HCT116 (cell line): ENCODE measurements around the gene SIK3. TPM values are rescaled to one million over a fixed set of nuclear protein-coding genes. Genes with fewer than 3 reads are reported as not detected.

Experiments used
- ATAC-seq: fragments of 200-7000 bp; cut with Tn5 transposase; 2 replicates; pipeline ENCODE4 v1.9.1; 2020; ENCODE audit warnings: mild to moderate bottlenecking, moderate library complexity
- BruUV-seq: library from RNA; stranded (reverse); fragments of 400-500 nt; replicated peaks from 2 replicates; lab custom pipeline; 2021; lab: Mats Ljungman, UMichigan
- CTCF ChIA-PET: fragments of 300-600 bp; sonication (Branson Sonifier 250); formaldehyde crosslinking; loops from one replicate; lab custom pipeline; 2021; ENCODE audit warnings: antibody characterized with exemption; lab: Charles Lee
- POLR2A ChIA-PET: fragments of 300-600, 350-600 bp; sonication (Branson Sonifier 250); formaldehyde crosslinking; loops from one replicate; lab custom pipeline; 2021; ENCODE audit warnings: antibody characterized with exemption; lab: Charles Lee
- RAD21 ChIA-PET, 2 experiments: fragments of 300-600 bp; sonication (Branson Sonifier 250); formaldehyde crosslinking; loops; one replicate each; lab custom pipeline; 2023; ENCODE audit warnings: low total read pairs in 2 of 2; ENCODE audit not compliant: uncharacterized antibody in 2 of 2, unreplicated experiment in 2 of 2, low non-redundant PET in 1 of 2; lab: Charles Lee
- DNase-seq: peaks from one replicate; pipeline ENCODE4 v3.0.0-alpha.2; 2010; ENCODE audit warnings: low read depth, low spot score
- H2AFZ ChIP-seq: fragments of 200-600 bp; shearing (Covaris generic), sonication (generic); 2 replicates; pipeline ENCODE4 v1.6.1; 2017; ENCODE audit warnings: low read depth, mixed run types, mixed read lengths, antibody characterized with exemption, low read length; ENCODE audit not compliant: poor library complexity, severe bottlenecking
- H3K27ac ChIP-seq: 2 replicates; pipeline ENCODE4 v1.5.1; 2012; ENCODE audit warnings: low read depth, low read length
- H3K27me3 ChIP-seq: fragments of 200-600 bp; sonication (generic); 2 replicates; pipeline ENCODE4 v1.6.1; 2016; ENCODE audit warnings: mixed run types, low read length, mixed read lengths; ENCODE audit not compliant: insufficient read depth
- H3K36me3 ChIP-seq, 2 experiments: fragments of 200-500 bp in 1 of 2; fragments of 200-600 bp in 1 of 2; sonication (Bioruptor generic) in 1 of 2; sonication (generic) in 1 of 2; 2 replicates each; pipeline versions ENCODE4 v1.5.1 to v1.6.1; 2014 to 2016; ENCODE audit warnings: low read length in 2 of 2, inconsistent platforms in 1 of 2, mixed read lengths in 1 of 2, mixed run types in 1 of 2; ENCODE audit not compliant: insufficient read depth in 2 of 2, control insufficient read depth in 1 of 2
- H3K4me1 ChIP-seq, 2 experiments: fragments of 200-600 bp in 1 of 2; sonication (generic) in 1 of 2; 2 replicates each; pipeline versions ENCODE4 v1.5.1 to v1.6.1; 2012 to 2017; ENCODE audit warnings: low read length in 2 of 2, inconsistent platforms in 1 of 2, mild to moderate bottlenecking in 1 of 2, mixed read lengths in 1 of 2, mixed run types in 1 of 2, moderate library complexity in 1 of 2; ENCODE audit not compliant: insufficient read depth in 2 of 2, control insufficient read depth in 1 of 2
- H3K4me2 ChIP-seq: fragments of 200-600 bp; sonication (generic); 2 replicates; pipeline ENCODE4 v1.6.1; 2017; ENCODE audit warnings: mixed run types, low read length, mixed read lengths
- H3K4me3 ChIP-seq, 2 experiments: fragments of 200-600 bp in 1 of 2; sonication (generic) in 1 of 2; replicated peaks in 1 of 2; 2 replicates each; pipeline ENCODE4 v1.5.1; 2011 to 2016; ENCODE audit warnings: low read length in 2 of 2, control low read depth in 1 of 2, low read depth in 1 of 2, mild to moderate bottlenecking in 1 of 2, mixed read lengths in 1 of 2, mixed run types in 1 of 2
- H3K79me2 ChIP-seq: fragments of 200-600 bp; sonication (generic); 2 replicates; pipeline ENCODE4 v1.6.1; 2017; ENCODE audit warnings: mild to moderate bottlenecking, mixed run types, low read length, moderate library complexity, mixed read lengths; ENCODE audit not compliant: insufficient read depth
- H3K9ac ChIP-seq: fragments of 200-600 bp; sonication (generic); 2 replicates; pipeline ENCODE4 v1.6.1; 2016; ENCODE audit warnings: low read length, mixed read lengths
- H3K9me2 ChIP-seq: fragments of 200-600 bp; sonication (generic), shearing (Covaris generic); 2 replicates; pipeline ENCODE4 v1.6.1; 2017; ENCODE audit warnings: mixed run types, mild to moderate bottlenecking, moderate library complexity; ENCODE audit not compliant: insufficient read depth
- H3K9me3 ChIP-seq, 2 experiments: fragments of 200-500 bp in 1 of 2; fragments of 200-600 bp in 1 of 2; sonication (Bioruptor generic) in 1 of 2; sonication (generic) in 1 of 2; 2 replicates each; pipeline ENCODE4 v1.6.1; 2014 to 2017; ENCODE audit warnings: low read length in 2 of 2, mixed read lengths in 2 of 2, inconsistent platforms in 1 of 2, low read depth in 1 of 2, mild to moderate bottlenecking in 1 of 2, mixed run types in 1 of 2, moderate library complexity in 1 of 2; ENCODE audit not compliant: control insufficient read depth in 1 of 2, insufficient read depth in 1 of 2
- H4K20me1 ChIP-seq: fragments of 200-600 bp; sonication (generic), shearing (Covaris generic); 2 replicates; pipeline ENCODE4 v1.6.1; 2017; ENCODE audit warnings: mixed run types, mild to moderate bottlenecking, moderate library complexity; ENCODE audit not compliant: insufficient read depth
- CBX3 ChIP-seq: IDR thresholded peaks from 2 replicates; pipeline ENCODE4 v1.6.1; 2012; ENCODE audit warnings: low read depth
- EGR1 ChIP-seq: IDR thresholded peaks from 2 replicates; pipeline ENCODE4 v1.6.1; 2012; ENCODE audit warnings: low read depth
- ELF1 ChIP-seq: IDR thresholded peaks from 2 replicates; pipeline ENCODE4 v1.6.1; 2012; ENCODE audit warnings: low read depth, borderline replicate concordance
- EZH2phosphoT487 ChIP-seq: fragments of 200-600 bp; IDR thresholded peaks from 2 replicates; pipeline ENCODE4 v1.6.1; 2018; ENCODE audit warnings: antibody characterized with exemption, borderline replicate concordance
- FOSL1 ChIP-seq: IDR thresholded peaks from 2 replicates; pipeline ENCODE4 v1.6.1; 2012; ENCODE audit warnings: low read depth
- MAX ChIP-seq: IDR thresholded peaks from 2 replicates; pipeline ENCODE4 v1.6.1; 2012
- POLR2A ChIP-seq: IDR thresholded peaks from 2 replicates; pipeline ENCODE4 v1.7.0; 2011; ENCODE audit warnings: borderline replicate concordance; ENCODE audit not compliant: insufficient read depth, insufficient read length; ENCODE audit errors: extremely low read depth
- POLR2AphosphoS5 ChIP-seq: IDR thresholded peaks from 2 replicates; pipeline ENCODE4 v1.6.1; 2011; ENCODE audit warnings: mild to moderate bottlenecking, low read depth, low read length, moderate library complexity
- RAD21 ChIP-seq: IDR thresholded peaks from 2 replicates; pipeline ENCODE4 v1.6.1; 2012; ENCODE audit warnings: low read depth, mild to moderate bottlenecking
- SIN3A ChIP-seq: IDR thresholded peaks from 2 replicates; pipeline ENCODE4 v1.6.1; 2012; ENCODE audit warnings: low read depth
- SRF ChIP-seq: IDR thresholded peaks from 2 replicates; pipeline ENCODE4 v1.6.1; 2012; ENCODE audit warnings: low read depth
- TCF7L2 ChIP-seq: IDR thresholded peaks from 2 replicates; pipeline ENCODE4 v1.7.0; 2011; ENCODE audit warnings: borderline replicate concordance, inconsistent platforms; ENCODE audit not compliant: insufficient read depth, insufficient read length; ENCODE audit errors: extremely low read depth
- YY1 ChIP-seq: IDR thresholded peaks from 2 replicates; pipeline ENCODE4 v1.6.1; 2011; ENCODE audit warnings: low read length, low read depth, moderate library complexity, mild to moderate bottlenecking; ENCODE audit not compliant: insufficient replicate concordance; ENCODE audit errors: extremely low read depth
- ZNF274 ChIP-seq: fragments of 200-500 bp; sonication (Bioruptor generic); IDR thresholded peaks from 2 replicates; pipeline ENCODE4 v1.6.1; 2014; ENCODE audit warnings: mild to moderate bottlenecking, low read depth, low read length, inconsistent platforms
- intact Hi-C: fragments of 100-400 bp; cut with micrococcal nuclease; formaldehyde crosslinking; loops from 2 replicates; pipeline ENCODE4 v1.10.0; 2022
- total RNA-seq: library from RNA; stranded (reverse); gene quantifications from one replicate; pipeline ENCODE4 v1.2.1, GENCODE V29; 2021; ENCODE audit not compliant: unreplicated experiment
- TF ChIP-seq, protein P1 (sequence below): IDR thresholded peaks from 2 replicates; pipeline ENCODE4 v1.6.1; 2012; ENCODE audit warnings: low read depth
- TF ChIP-seq, protein P2 (sequence below): IDR thresholded peaks from 2 replicates; pipeline ENCODE4 v1.6.1; 2011; ENCODE audit warnings: mild to moderate bottlenecking, low read length, moderate library complexity; ENCODE audit not compliant: insufficient replicate concordance; ENCODE audit errors: extremely low read depth

SIK3 gene
- total RNA-seq, 1 experiment from 2014 or later = 21.0 TPM

DNA sequence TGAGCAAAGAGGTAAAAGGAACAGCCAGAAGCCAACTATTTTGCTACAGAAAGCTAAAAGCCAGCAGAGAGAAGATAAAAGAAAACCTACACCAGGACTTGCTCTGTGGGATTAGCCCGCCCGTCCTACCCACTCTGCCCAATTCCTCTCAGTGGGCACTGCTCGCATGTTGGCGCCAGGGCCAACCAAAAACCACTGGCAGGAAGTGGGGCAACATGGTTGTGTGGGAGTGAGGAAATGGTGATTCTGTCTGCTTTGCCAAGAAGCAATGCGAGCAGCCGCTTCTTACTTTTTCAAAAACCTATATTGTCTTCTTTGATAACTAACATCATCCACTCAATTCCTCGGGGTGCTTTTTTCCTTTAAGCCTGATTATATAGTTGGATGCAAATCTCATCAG lies 246.6 kb downstream of the SIK3 start (continued):
- TF ChIP-seq, protein P1, sequence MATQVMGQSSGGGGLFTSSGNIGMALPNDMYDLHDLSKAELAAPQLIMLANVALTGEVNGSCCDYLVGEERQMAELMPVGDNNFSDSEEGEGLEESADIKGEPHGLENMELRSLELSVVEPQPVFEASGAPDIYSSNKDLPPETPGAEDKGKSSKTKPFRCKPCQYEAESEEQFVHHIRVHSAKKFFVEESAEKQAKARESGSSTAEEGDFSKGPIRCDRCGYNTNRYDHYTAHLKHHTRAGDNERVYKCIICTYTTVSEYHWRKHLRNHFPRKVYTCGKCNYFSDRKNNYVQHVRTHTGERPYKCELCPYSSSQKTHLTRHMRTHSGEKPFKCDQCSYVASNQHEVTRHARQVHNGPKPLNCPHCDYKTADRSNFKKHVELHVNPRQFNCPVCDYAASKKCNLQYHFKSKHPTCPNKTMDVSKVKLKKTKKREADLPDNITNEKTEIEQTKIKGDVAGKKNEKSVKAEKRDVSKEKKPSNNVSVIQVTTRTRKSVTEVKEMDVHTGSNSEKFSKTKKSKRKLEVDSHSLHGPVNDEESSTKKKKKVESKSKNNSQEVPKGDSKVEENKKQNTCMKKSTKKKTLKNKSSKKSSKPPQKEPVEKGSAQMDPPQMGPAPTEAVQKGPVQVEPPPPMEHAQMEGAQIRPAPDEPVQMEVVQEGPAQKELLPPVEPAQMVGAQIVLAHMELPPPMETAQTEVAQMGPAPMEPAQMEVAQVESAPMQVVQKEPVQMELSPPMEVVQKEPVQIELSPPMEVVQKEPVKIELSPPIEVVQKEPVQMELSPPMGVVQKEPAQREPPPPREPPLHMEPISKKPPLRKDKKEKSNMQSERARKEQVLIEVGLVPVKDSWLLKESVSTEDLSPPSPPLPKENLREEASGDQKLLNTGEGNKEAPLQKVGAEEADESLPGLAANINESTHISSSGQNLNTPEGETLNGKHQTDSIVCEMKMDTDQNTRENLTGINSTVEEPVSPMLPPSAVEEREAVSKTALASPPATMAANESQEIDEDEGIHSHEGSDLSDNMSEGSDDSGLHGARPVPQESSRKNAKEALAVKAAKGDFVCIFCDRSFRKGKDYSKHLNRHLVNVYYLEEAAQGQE = no peak
- no peak for TF ChIP-seq YY1
- no peak for TF ChIP-seq ZNF274

DNA sequence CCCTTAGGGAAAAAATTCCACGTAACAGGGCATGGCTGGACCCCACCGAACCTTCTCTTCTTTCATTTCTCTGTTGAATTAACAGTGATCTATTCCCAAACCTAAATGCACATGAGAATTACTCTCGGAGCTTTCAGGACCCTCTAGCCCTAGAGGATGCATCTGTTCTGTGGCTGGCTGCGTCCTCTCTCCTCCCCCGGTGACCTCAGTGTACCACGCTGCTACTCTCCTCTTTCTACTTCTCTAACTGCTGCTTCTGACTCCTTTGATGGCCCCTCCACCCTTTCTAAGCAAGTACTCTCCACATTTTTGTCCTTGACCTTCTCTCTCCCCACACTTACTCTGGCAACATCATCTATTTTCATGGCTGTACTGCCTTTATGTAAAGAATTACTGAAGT lies 248.7 kb downstream of the SIK3 start:
- ChIA-PET POLR2A (no interaction called here), RAD21 (no interaction called here), CTCF (no interaction called here)
- intact Hi-C loops = no loop called here
- Histone ChIP-seq H3K36me3 (peaks cover 3 to 13% of the 10 kb centered on the region in 2 experiments; a peak in 2 of 4 replicates), H3K79me2 (no peaks in the 10 kb centered on the region), H3K4me2 (no peak overlapping the region), H3K27ac (no peak overlapping the region), H3K9me3 (no peaks in the 10 kb centered on the region), H3K4me3 (no peak overlapping the region), H4K20me1 (no peaks in the 10 kb centered on the region), H2AFZ (no peak overlapping the region), H3K9me2 (no peaks in the 10 kb centered on the region), H3K9ac (no peak overlapping the region), H3K4me1 (peaks cover 0 to 19% of the 10 kb centered on the region in 2 experiments; a peak in 2 of 4 replicates), H3K27me3 (no peaks in the 10 kb centered on the region)
- ATAC-seq (no peak), DNase-seq (no peak)
- BruUV-seq = no TSS peak
- no peak for TF ChIP-seq CBX3
- no peak for TF ChIP-seq SIN3A
- TF ChIP-seq, protein P2, sequence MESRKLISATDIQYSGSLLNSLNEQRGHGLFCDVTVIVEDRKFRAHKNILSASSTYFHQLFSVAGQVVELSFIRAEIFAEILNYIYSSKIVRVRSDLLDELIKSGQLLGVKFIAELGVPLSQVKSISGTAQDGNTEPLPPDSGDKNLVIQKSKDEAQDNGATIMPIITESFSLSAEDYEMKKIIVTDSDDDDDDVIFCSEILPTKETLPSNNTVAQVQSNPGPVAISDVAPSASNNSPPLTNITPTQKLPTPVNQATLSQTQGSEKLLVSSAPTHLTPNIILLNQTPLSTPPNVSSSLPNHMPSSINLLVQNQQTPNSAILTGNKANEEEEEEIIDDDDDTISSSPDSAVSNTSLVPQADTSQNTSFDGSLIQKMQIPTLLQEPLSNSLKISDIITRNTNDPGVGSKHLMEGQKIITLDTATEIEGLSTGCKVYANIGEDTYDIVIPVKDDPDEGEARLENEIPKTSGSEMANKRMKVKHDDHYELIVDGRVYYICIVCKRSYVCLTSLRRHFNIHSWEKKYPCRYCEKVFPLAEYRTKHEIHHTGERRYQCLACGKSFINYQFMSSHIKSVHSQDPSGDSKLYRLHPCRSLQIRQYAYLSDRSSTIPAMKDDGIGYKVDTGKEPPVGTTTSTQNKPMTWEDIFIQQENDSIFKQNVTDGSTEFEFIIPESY = no peak
- no peak for TF ChIP-seq EGR1
- no peak for TF ChIP-seq YY1
- no peak for TF ChIP-seq ZNF274
- TF ChIP-seq FOSL1 = no peak
- no peak for TF ChIP-seq MAX
- no peak for TF ChIP-seq TCF7L2
- TF ChIP-seq RAD21 = no peak
- TF ChIP-seq, protein P1 = no peak
- no peak for TF ChIP-seq POLR2AphosphoS5
- TF ChIP-seq POLR2A = no peak
- no peak for TF ChIP-seq SRF
- no peak for TF ChIP-seq EZH2phosphoT487
- no peak for TF ChIP-seq ELF1
